Measurements from ENCODE around the gene SHQ1. TPM values are rescaled to one million over a fixed set of nuclear protein-coding genes. Genes with fewer than 3 reads are reported as not detected.

Gene SHQ1
- total and polyA plus RNA-seq, 2 donors (not counting 3 experiments of a cell fraction or from before 2014, with no cell fraction given) = 7.3 to 20.6 TPM

DNA sequence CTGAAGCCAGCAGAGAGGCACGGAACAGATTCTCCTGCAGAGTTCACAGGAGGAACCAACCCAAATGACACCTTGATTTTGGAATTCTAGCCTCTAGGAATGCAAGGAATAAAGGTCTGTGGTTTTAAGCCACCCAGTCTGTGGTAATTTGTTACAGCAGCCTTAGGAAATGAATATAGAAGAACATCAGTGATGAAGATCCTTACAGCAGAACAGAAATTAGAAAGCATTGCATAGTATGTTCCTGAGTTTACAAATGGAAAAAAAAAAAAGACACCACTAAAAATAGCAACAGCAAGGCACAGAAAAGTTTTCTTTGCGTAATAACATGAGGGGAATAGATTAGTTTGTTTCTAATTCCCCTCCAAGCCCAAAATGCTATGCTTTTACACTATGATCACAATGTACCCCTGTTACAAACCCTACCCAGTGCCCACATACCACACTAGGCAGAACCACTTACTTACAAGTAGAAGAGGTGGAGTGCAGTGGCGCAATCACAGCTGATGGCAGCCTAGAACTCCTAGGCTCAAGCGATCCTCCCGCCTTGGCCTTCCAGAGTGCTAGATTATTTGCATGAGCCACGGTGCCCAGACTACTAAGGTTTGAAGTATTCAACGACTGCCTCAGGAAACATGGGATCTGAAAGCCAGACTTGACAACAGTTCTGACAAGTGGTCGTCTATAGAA lies 84.3 kb downstream of the SHQ1 start:
- no peak overlapping the region for H3K4me3 ChIP-seq (replicated peaks in 1 of 3; ENCODE audit: insufficient read depth in 1 of 3, low read depth in 1 of 3, low read length in 3 of 3)

More for the DNA sequence above, 84.3 kb downstream of the SHQ1 start:
- Histone ChIP-seq H3K9me1 (replicated peaks; ENCODE audit: control insufficient read depth, extremely low read depth, insufficient read depth, low read length) (no peaks in the 10 kb centered on the region), H3K9ac (replicated peaks; ENCODE audit: extremely low read depth, insufficient read depth, low read length) (no peak overlapping the region), H3K79me2 (ENCODE audit: control insufficient read depth, insufficient read depth, low read length) (no peaks in the 10 kb centered on the region), H3K27me3 (ENCODE audit: control insufficient read depth in 2 of 2, insufficient read depth in 2 of 2, low read length in 2 of 2) (no peaks in the 10 kb centered on the region), H4K20me1 (replicated peaks; ENCODE audit: control insufficient read depth, extremely low read depth, insufficient read depth, low read length) (no peaks in the 10 kb centered on the region), H3K4me1 (ENCODE audit: control insufficient read depth, extremely low read depth, insufficient read depth, low read length) (no peaks in the 10 kb centered on the region), H3K36me3 (ENCODE audit: control insufficient read depth in 2 of 2, extremely low read depth in 1 of 2, insufficient read depth in 2 of 2, low read length in 2 of 2) (no peaks in the 10 kb centered on the region), H2AFZ (ENCODE audit: low read depth, low read length) (no peak overlapping the region), H3K9me3 (replicated peaks; ENCODE audit: control insufficient read depth, insufficient read depth, low read length) (no peaks in the 10 kb centered on the region), H3K4me2 (ENCODE audit: insufficient read depth, low read length) (no peak overlapping the region), H3K27ac (ENCODE audit: insufficient read depth, low read depth, low read length) (no peak overlapping the region)
- BruUV-seq (replicated peaks) = no TSS peak
- no peak for TF ChIP-seq FOS (IDR thresholded peaks at IDR 0.05; ENCODE audit: borderline replicate concordance, insufficient read depth, low read length)
- TF ChIP-seq MYC (IDR thresholded peaks at IDR 0.05; ENCODE audit: low read depth, low read length) = no peak
- no peak for TF ChIP-seq POLR2AphosphoS5 (IDR thresholded peaks at IDR 0.05; ENCODE audit: insufficient read depth, low read depth, low read length)
- no peak for TF ChIP-seq CTCF (IDR thresholded peaks at IDR 0.05; ENCODE audit: extremely low read depth in 1 of 2, insufficient read depth in 1 of 2, low read depth in 1 of 2, low read length in 2 of 2)
- TF ChIP-seq GATA2 (IDR thresholded peaks at IDR 0.05; ENCODE audit: insufficient read depth, insufficient read length, low read depth, low read length) = no peak
- no peak for TF ChIP-seq EZH2 (IDR thresholded peaks at IDR 0.05; ENCODE audit: borderline replicate concordance, low read depth, low read length, severe bottlenecking)
- TF ChIP-seq JUN (IDR thresholded peaks at IDR 0.05; ENCODE audit: borderline replicate concordance, insufficient read depth, insufficient read length, low read depth) = no peak
- TF ChIP-seq, protein P1, sequence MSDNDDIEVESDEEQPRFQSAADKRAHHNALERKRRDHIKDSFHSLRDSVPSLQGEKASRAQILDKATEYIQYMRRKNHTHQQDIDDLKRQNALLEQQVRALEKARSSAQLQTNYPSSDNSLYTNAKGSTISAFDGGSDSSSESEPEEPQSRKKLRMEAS (IDR thresholded peaks at IDR 0.05; ENCODE audit: insufficient read depth, insufficient read length) = no peak
- TF ChIP-seq POLR2A (IDR thresholded peaks at IDR 0.05; ENCODE audit: low read depth, low read length) = no peak
- FAIRE-seq (no peak), DNase-seq (ENCODE audit: low read depth, low spot score) (no peak)
- intact Hi-C loops (cut with micrococcal nuclease) (no loop called here), dilution Hi-C loops (cut with MboI; ENCODE audit: extremely low pct_ligation_motif_present, low sequenced_read_pairs) (no loop called here)
- CTCF ChIA-PET = no interaction called here
- POLR2A ChIA-PET = no interaction called here

Measured in endothelial cell of umbilical vein (primary cell).